PC-9 (cell line): ENCODE results near the gene RBMS3. TPM values are rescaled to one million over a fixed set of nuclear protein-coding genes. Genes with fewer than 3 reads are reported as not detected.

Source experiments
- BruUV-seq: library from RNA; stranded (reverse); fragments of 400-500 nt; replicated peaks from 2 replicates; lab custom pipeline; 2021; lab: Mats Ljungman, UMichigan
- CTCF ChIA-PET: fragments of 300-600 bp; sonication (Branson Sonifier 250); formaldehyde crosslinking; loops from one replicate; lab custom pipeline; 2022; ENCODE audit warnings: antibody characterized with exemption; lab: Charles Lee
- POLR2A ChIA-PET: fragments of 300-600 bp; sonication (Branson Sonifier 250); formaldehyde crosslinking; loops from one replicate; lab custom pipeline; 2022; ENCODE audit warnings: antibody characterized with exemption; ENCODE audit not compliant: unreplicated experiment; lab: Charles Lee
- DNase-seq, 2 experiments: peaks; one replicate each; pipeline versions ENCODE4 v3.0.0 to v3.0.0-alpha.2; 2015 to 2022; ENCODE audit warnings: mixed read lengths in 1 of 2
- H2AFZ ChIP-seq: fragments of 200-600 bp; sonication (generic); 2 replicates; pipeline ENCODE4 v1.8.1; 2017; ENCODE audit warnings: antibody characterized with exemption
- H3F3A ChIP-seq: fragments of 200-600 bp; sonication (generic); 2 replicates; pipeline ENCODE4 v1.8.1; 2017; ENCODE audit warnings: antibody characterized with exemption, mild to moderate bottlenecking, low read depth; ENCODE audit not compliant: insufficient read depth
- H3K27ac ChIP-seq: fragments of 200-600 bp; sonication (generic); 2 replicates; pipeline ENCODE4 v1.6.1; 2016; ENCODE audit warnings: mixed run types
- H3K27me3 ChIP-seq: fragments of 200-600 bp; sonication (generic); 2 replicates; pipeline ENCODE4 v1.6.1; 2016; ENCODE audit warnings: low read depth, mixed run types; ENCODE audit not compliant: insufficient read depth
- H3K36me3 ChIP-seq: fragments of 200-600 bp; sonication (generic); 2 replicates; pipeline ENCODE4 v1.6.1; 2016; ENCODE audit warnings: low read depth, mixed run types
- H3K4me1 ChIP-seq: fragments of 200-600 bp; sonication (generic); replicated peaks from 2 replicates; pipeline ENCODE4 v1.6.1; 2016; ENCODE audit warnings: mixed run types; ENCODE audit not compliant: insufficient read depth
- H3K4me2 ChIP-seq: fragments of 200-600 bp; sonication (generic); 2 replicates; pipeline ENCODE4 v1.6.1; 2017; ENCODE audit warnings: mixed run types
- H3K4me3 ChIP-seq: fragments of 200-600 bp; sonication (generic); 2 replicates; pipeline ENCODE4 v1.6.1; 2016; ENCODE audit warnings: mixed run types
- H3K79me2 ChIP-seq: fragments of 200-600 bp; sonication (generic); 2 replicates; pipeline ENCODE4 v1.6.1; 2017; ENCODE audit warnings: low read depth, mixed run types
- H3K9me2 ChIP-seq: fragments of 200-600 bp; sonication (generic); 2 replicates; pipeline ENCODE4 v1.8.1; 2017; ENCODE audit warnings: mild to moderate bottlenecking; ENCODE audit not compliant: insufficient read depth
- H3K9me3 ChIP-seq: fragments of 200-600 bp; sonication (generic); 2 replicates; pipeline ENCODE4 v1.8.1; 2016; ENCODE audit warnings: low read depth; ENCODE audit not compliant: insufficient read depth
- H4K20me1 ChIP-seq: fragments of 200-600 bp; sonication (generic); 2 replicates; pipeline ENCODE4 v1.8.1; 2017; ENCODE audit not compliant: insufficient read depth
- CTCF ChIP-seq: fragments of 200-600 bp; sonication (generic); conservative IDR thresholded peaks from 2 replicates; pipeline ENCODE4 v1.6.1; 2017; ENCODE audit warnings: mixed run types, antibody characterized with exemption, mild to moderate bottlenecking, moderate library complexity
- EZH2 ChIP-seq: fragments of 200-600 bp; sonication (generic); IDR thresholded peaks from 2 replicates; pipeline ENCODE4 v1.8.0; 2017; ENCODE audit warnings: antibody characterized with exemption, low read depth
- intact Hi-C: fragments of 100-400 bp; cut with micrococcal nuclease; formaldehyde crosslinking; loops from one replicate; pipeline ENCODE4 v1.10.0; 2022; ENCODE audit not compliant: unreplicated experiment
- total RNA-seq: library from RNA; stranded (reverse); gene quantifications from 2 replicates; pipeline ENCODE4 v1.2.3, GENCODE V29; 2021

The RBMS3 gene
- total RNA-seq, 1 experiment from 2014 or later: 3.5 TPM

- H3K27ac ChIP-seq: no peak overlapping the region
- no peaks in the 10 kb centered on the region for H3K9me3 ChIP-seq
- TF ChIP-seq CTCF: no peak
- TF ChIP-seq EZH2: no peak
- no peaks in the 10 kb centered on the region for H3K4me1 ChIP-seq
- no peaks in the 10 kb centered on the region for H4K20me1 ChIP-seq
- CTCF ChIA-PET: interaction anchor here (0.6 kb wide), 1 partner anchor 272 kb away, joined by 3 read pairs; no protein-coding TSS in a partner anchor
- BruUV-seq: no TSS peak
- no peaks in the 10 kb centered on the region for H3F3A ChIP-seq
- no peak overlapping the region for H3K4me2 ChIP-seq
- no peaks in the 10 kb centered on the region for H3K36me3 ChIP-seq
- intact Hi-C loops: no loop called here
- H3K79me2 ChIP-seq: no peaks in the 10 kb centered on the region
- no peak for DNase-seq
- POLR2A ChIA-PET: no interaction called here
- no peak overlapping the region for H2AFZ ChIP-seq
- no peak overlapping the region for H3K4me3 ChIP-seq
- H3K27me3 ChIP-seq: no peaks in the 10 kb centered on the region
- no peaks in the 10 kb centered on the region for H3K9me2 ChIP-seq
Measured at GRCh38 chr3:29514170-29514569, 233.3 kb downstream of the RBMS3 start.

GRCh38 chr3:29514912-29515311 lies 234.0 kb downstream of the RBMS3 start:
- TF ChIP-seq CTCF (no peak), EZH2 (no peak)
- no peak for DNase-seq
- intact Hi-C loops: no loop called here
- Histone ChIP-seq H3F3A (no peaks in the 10 kb centered on the region), H3K9me3 (no peaks in the 10 kb centered on the region), H3K9me2 (no peaks in the 10 kb centered on the region), H2AFZ (no peak overlapping the region), H3K4me3 (no peak overlapping the region), H3K4me1 (no peaks in the 10 kb centered on the region), H4K20me1 (no peaks in the 10 kb centered on the region), H3K27me3 (no peaks in the 10 kb centered on the region), H3K79me2 (no peaks in the 10 kb centered on the region), H3K4me2 (no peak overlapping the region), H3K27ac (no peak overlapping the region), H3K36me3 (no peaks in the 10 kb centered on the region)
- POLR2A ChIA-PET: no interaction called here
- CTCF ChIA-PET: interaction anchor here (0.6 kb wide), 1 partner anchor 271 kb away, joined by 3 read pairs; no protein-coding TSS in a partner anchor
- BruUV-seq: no TSS peak

GRCh38 chr3:29515451-29515850 lies 234.6 kb downstream of the RBMS3 start:
- no TSS peak for BruUV-seq
- Histone ChIP-seq H3K4me3 (no peak overlapping the region), H4K20me1 (no peaks in the 10 kb centered on the region), H3K4me1 (no peaks in the 10 kb centered on the region), H3K4me2 (no peak overlapping the region), H3K27ac (no peak overlapping the region), H2AFZ (no peak overlapping the region), H3K9me3 (no peaks in the 10 kb centered on the region), H3K27me3 (no peaks in the 10 kb centered on the region), H3K79me2 (no peaks in the 10 kb centered on the region), H3K36me3 (no peaks in the 10 kb centered on the region), H3K9me2 (no peaks in the 10 kb centered on the region), H3F3A (no peaks in the 10 kb centered on the region)
- intact Hi-C loops: no loop called here
- ChIA-PET POLR2A (interaction anchor here (0.6 kb wide), 1 partner anchor 59 kb away, joined by 3 read pairs; no protein-coding TSS in a partner anchor), CTCF (no interaction called here)
- TF ChIP-seq EZH2: no peak
- TF ChIP-seq CTCF: no peak
- no peak for DNase-seq
